Measurements from ENCODE around the gene ZIC2.
A peak's percentile ranks its signal among the peaks of the same experiment; 100 is the strongest.

ZIC2 gene

DNA sequence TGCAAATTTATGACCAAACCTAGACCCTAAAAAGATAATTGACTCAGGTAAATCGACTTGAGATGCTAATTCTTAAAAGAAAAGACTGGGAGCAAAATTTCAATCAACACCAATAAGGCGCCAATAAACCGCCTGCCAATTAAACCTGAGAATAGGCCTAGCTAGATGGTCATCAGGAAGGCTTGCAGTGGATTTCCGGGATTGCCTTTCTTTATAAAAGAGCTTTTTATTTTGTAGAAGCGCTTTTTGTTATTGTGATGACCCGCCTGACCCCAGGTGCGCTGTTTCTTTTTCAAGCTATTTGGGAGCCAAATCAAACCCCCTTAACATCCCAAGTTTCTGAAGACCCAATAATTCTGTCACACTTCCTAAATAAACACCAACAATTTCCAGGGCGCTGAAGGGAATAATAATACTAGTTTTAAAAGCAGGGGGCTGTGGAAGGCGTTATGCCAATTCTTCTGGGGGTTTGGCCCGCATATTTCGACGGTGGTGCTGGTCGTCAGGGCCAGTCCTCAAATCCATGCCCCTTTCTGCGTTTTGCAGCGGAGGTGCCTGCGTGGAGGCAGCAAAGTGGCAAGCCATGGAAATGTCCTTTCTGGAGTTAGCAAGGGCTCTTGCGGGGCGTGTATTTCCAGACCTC lies 7.2 kb upstream of the ZIC2 start:
- DNase-seq (ENCODE audit: low read depth in 2 of 2, low spot score in 1 of 2): no peak

DNA sequence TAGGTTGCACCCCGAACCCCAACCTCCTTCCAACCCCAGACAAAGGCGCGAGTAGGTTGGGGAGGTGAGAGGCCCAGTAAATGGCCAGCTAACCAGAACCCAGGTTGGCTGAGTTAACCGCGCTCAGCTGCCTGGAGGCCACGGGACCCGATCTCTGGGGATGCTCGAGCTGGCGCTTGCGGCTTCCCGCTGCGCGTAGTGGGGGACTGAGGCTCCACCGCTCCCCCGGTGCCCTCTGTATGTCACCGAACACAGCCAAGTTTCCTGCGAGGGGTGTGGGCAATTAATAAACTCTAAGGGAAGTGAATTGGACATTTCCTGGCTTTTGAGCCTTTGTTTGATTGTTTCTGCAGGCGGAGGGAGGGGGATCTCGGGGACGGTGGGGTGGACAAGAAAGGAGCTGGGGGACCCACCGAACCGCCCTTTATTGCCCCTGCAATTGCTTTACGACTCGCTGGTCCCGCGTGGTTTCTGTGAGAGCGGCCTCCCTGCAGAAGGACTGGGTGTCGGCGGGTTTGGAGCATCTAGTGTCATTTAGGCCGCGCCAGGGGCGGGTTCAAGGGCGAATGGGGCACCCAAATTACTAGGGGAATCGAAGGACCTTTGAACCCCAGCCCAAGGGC lies 6.5 kb upstream of the ZIC2 start:
- DNase-seq (ENCODE audit: low read depth in 2 of 2, low spot score in 1 of 2): no peak

DNA sequence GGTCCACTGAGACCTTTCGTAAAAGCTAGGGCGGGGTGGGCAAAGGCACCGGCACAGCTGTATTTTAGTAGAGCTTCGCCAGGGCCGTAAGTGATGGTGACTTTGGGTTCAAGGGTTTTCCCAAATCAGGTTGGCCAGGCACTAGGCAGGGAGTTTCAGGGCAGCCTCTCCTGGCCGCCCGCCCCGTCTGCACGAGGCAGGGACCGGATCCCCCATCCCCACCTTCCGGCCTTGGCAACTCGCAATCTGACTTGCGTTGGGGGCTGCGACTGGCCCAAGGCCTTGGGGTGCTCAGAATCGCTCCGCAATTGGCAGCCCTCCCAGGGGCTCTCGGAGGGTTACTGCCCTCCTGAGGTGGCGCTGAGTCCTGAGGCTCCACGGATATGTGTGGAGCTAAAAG lies 6.0 kb upstream of the ZIC2 start:
- no peak for DNase-seq (ENCODE audit: low read depth in 2 of 2, low spot score in 1 of 2)

DNA sequence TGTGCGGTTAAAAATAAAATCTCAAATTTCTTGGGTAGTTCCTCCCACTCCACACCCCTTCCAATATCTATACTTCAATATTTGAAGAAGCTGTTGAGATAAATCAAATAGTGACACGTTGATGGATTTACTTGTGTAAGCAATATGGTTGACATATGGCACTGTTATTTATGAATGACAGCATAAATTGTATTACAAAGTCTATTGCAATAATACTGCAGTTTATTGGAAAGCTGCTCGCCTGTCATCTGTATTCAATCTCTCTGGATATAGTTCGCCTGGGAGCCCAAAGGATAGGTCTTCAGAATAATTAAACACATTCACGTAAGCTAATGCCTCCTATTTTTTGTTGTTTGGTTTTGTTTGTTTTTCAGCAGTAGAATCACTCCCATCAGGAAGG lies 5.0 kb upstream of the ZIC2 start:
- DNase-seq (ENCODE audit: low read depth in 2 of 2, low spot score in 1 of 2): no peak

DNA sequence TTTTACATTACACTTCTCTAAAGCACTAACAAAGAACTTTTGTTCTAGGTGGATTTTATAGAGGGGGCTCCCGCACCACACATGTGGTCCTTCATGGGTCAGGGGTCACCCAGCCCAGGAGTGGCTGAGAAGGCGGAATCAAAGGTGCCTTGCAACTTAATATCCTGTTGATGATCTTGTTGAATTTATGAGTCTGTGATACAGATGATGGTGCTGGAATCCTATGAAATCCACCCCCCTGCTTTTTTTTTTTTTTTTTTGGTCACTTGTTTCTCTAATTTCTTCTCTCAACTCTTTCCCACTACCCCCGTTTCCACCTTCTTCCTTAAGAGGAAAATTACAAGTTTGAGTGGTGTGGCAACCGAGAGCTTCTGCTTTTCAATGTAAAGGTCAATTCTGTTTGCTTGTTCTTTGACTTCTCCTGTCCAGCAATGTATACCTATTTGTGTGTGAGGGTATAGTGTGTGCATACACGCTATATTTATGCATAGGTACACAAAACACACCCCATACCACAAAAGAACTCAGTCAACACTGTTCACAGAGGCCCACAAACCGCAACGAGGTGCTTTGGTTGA lies 4.2 kb upstream of the ZIC2 start:
- DNase-seq (ENCODE audit: low read depth in 2 of 2, low spot score in 1 of 2): no peak

- DNase-seq (ENCODE audit: low read depth in 2 of 2, low spot score in 1 of 2): no peak
These were observed 3.4 kb upstream of the ZIC2 start for GRCh38 chr13:99977912-99978798.

DNA sequence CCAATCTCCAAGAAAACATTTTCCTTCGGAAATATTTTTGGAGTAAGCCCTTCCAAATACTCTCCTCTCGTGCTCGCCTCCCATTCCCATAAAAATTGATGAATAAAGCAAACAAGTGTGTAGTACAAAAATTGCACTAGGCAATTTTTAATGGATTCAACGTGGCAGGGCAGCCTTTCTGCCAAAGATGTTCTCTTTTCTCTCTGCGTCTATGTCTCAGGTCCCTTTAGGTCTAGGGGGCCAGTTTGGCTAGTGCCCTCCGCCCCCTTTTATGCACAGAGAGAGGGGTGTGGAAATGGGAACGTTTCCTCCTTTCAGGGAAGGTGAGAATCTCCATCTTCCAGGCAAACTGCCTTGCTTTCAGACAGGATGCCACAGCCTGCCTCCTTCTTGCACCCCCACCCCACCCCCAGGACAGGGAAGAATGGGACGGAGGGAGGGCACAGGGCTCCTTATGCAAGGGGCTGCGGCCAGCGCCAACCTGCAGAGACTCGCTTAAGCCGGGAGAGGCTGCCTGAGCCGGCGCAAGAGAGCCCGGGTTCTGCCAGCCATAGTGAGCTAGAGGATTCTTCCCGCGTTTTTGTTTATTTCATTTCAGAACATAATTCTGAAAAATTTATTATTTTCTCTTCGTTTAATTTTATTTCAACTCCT lies 2.7 kb upstream of the ZIC2 start:
- no peak for DNase-seq (ENCODE audit: low read depth in 2 of 2, low spot score in 1 of 2)

GRCh38 chr13:99979453-99980200 lies 2.0 kb upstream of the ZIC2 start:
- DNase-seq (ENCODE audit: low read depth in 2 of 2, low spot score in 1 of 2): no peak

DNA sequence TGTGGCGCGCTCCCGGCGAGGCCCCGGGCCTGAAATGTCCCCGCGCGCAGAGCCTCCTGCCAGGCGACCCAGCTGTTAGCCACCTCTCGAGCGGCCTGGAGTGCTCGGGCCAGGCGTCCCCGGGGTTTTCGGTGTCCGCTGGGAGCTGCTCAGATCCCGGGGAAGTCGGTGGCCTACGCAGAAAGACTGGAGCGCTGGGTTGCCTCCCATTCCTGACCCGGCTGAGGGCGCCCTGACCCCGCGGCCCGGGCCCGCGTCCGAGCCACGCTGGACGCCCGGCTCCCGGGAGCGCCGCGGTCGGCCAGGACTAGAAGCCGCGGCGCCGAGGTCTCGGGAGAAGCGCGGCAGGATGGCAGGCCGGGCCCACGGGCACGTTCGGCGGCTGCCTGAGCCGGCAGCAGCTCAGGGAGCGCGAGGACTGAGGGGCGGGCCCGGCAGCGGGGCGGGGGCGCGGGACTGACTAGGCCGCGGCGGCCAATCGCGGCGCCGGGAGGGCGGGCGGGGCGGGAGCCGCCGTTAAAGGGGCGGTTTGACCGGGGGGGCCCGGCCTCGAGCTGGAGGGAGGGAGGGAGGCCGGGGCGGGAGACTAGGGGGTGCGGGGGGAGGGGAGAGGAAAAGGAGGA lies 1.3 kb upstream of the ZIC2 start:
- peak in 1 of 2 donors; percentile 39 for DNase-seq (ENCODE audit: low read depth in 2 of 2, low spot score in 1 of 2)

DNA sequence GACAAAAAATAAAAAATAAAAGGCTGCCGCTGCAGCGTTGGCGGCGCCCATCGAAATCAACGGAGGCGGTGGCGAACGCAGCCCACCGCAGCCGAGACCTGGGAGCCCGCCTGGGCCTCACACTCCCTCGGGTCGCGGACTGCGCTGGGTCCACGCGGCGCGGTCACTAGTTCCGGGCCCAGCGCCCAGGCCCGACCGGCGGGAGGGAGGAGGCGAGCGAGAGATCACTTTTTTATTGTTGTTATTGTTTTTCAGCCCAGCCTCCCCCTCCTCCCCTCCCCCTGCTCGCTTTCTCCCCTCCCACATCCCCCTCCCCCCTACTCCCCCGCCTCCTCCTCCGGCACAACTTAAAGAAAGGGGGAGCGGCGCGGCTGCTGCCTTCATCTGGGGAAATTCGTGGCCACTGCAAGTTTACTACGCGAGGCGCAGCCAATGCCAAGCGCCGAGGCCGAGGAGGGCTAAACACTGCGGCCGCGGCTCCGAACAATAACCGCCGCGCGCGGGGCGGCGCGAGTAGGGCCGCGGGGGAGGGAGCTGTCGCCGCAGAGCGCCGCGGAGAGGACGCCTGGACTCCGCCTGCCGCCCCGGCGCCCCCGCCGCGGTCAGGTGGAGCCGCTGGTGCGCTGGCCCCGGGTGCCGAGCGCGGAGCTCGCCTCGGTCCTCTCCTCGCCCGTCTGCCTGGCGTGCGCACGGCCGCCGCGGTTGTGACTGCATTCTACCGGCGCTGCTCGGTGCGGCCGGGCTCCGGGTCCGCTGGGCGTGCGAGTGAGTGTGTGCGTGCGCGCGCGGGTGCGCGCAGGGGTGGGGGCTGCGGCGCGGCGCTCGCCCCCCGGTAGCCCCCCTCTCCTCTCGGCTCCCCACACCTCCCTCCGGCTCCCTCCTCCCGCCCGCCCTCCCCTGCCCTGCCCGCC lies 505 bp upstream of the ZIC2 start:
- no peak for DNase-seq (ENCODE audit: low read depth in 2 of 2, low spot score in 1 of 2)

DNA sequence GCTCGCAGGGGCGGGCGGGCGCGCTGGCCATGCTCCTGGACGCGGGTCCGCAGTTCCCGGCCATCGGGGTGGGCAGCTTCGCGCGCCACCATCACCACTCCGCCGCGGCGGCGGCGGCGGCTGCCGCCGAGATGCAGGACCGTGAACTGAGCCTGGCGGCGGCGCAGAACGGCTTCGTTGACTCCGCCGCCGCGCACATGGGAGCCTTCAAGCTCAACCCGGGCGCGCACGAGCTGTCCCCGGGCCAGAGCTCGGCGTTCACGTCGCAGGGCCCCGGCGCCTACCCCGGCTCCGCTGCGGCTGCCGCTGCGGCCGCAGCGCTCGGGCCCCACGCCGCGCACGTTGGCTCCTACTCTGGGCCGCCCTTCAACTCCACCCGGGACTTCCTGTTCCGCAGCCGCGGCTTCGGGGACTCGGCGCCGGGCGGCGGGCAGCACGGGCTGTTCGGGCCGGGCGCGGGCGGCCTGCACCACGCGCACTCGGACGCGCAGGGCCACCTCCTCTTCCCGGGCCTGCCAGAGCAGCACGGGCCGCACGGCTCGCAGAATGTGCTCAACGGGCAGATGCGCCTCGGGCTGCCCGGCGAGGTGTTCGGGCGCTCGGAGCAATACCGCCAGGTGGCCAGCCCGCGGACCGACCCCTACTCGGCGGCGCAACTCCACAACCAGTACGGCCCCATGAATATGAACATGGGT lies 599 bp downstream of the ZIC2 start:
- DNase-seq (ENCODE audit: low read depth in 2 of 2, low spot score in 1 of 2): no peak

DNA sequence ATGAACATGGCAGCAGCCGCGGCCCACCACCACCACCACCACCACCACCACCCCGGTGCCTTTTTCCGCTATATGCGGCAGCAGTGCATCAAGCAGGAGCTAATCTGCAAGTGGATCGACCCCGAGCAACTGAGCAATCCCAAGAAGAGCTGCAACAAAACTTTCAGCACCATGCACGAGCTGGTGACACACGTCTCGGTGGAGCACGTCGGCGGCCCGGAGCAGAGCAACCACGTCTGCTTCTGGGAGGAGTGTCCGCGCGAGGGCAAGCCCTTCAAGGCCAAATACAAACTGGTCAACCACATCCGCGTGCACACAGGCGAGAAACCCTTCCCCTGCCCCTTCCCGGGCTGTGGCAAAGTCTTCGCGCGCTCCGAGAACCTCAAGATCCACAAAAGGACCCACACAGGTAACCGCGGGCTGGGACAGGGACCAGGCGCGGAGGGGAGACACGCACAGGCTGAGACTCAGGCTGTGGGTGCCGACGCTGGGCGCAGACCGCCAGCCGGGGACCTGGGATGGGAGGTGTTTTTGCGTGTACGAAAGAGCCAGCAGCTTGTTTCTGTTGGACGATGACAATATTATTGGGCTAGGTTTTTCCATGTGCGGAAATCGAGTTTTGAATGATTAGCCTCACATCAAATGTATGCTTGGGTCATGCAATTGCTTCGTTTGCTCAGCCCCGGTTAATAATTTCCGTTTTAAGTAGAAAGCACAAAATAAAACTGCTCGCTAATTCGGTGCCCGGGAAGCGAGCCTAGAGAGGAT lies 1.3 kb downstream of the ZIC2 start:
- no peak for DNase-seq (ENCODE audit: low read depth in 2 of 2, low spot score in 1 of 2)

DNA sequence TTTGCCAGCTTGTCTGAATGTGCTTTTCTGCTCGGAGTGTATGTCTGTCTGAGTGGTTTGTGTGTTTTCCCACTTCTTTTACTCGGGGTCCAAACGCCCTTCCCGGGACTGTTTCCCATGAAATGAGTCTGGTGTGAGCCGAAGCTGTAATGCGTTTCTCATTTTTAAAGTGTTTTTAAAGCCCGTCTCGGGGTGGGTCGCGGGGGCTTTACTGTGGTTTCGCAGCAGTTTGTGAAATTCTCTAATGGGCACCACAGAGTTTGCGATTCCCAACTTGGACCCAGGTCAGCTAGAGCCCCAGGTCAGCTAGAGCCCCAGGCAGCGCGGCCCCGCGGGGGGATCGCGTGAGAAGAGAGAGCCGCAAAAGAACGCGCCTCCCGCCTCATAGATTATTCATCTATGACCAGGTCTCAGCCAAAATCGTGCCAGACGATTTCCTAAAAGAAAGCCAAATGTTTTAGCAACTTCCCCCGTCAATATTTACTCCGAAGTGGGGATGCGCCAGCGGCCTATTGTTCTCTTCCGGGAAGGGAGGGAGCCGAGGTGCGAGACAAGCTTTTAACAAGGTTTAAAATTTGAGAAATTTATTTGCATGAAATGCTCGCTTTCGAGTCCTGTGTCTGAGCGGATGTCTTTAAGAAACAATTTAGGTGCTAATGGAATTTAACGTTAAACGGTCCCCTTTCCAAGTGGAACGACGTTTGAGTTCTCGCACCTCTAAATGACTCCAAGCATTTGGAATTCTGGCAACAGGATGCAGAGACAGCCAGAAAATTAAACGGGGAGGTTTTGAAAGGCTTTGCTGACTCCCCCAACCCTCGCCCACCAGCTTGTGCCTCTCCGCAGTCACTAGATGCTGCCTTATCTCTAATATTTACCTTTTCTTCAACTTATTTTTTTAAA lies 2.2 kb downstream of the ZIC2 start:
- no peak for DNase-seq (ENCODE audit: low read depth in 2 of 2, low spot score in 1 of 2)

DNA sequence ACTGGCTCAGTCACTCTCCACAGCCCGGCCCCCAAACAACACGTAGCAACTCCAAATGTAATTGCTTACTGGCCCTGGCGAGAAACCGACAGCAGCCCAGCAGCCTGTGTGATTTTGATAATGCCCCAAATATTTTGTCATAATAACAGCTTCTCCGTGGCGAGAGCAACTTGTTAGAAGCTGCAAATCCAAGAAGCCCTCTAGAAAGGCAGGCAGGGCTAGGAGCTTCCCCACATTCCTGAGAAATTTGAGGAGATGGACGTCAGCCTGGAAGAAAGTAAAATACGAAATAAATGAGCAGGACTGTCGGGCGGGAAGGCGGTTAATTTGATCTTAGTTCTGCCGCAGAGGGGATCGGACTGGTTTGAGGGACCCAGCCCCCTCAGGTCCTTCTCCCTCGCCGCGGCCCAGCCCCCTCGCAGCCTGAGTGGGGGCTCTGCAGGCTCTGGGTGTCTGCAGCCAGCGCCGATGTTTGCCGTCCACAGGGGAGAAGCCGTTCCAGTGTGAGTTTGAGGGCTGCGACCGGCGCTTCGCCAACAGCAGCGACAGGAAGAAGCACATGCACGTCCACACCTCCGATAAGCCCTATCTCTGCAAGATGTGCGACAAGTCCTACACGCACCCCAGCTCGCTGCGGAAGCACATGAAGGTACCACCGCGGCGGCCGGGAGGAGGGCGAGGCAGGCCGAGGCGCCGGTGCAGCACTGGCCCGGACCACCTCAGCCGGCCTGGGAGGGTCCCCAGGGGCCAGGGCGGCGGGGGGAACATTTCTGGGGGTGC lies 3.1 kb downstream of the ZIC2 start:
- DNase-seq (ENCODE audit: low read depth in 2 of 2, low spot score in 1 of 2): no peak

- no peak for DNase-seq (ENCODE audit: low read depth in 2 of 2, low spot score in 1 of 2)
These were observed 3.8 kb downstream of the ZIC2 start for GRCh38 chr13:99985241-99985874.

All from stimulated activated CD8-positive, alpha-beta memory T cell treated with anti-CD3 and anti-CD28 coated beads, Interleukin-4, amount 100 ng/mL, for 4 hours (primary cell).